HG02938 (cell line): Measurements from ENCODE around the gene ERBB3.

Experiments used
- ATAC-seq: cut with Tn5 transposase; IDR thresholded peaks from one replicate; pipeline ENCODE4 v1.9.1; 2021; ENCODE audit warnings: mild to moderate bottlenecking, moderate library complexity; ENCODE audit not compliant: unreplicated experiment

The ERBB3 gene

DNA sequence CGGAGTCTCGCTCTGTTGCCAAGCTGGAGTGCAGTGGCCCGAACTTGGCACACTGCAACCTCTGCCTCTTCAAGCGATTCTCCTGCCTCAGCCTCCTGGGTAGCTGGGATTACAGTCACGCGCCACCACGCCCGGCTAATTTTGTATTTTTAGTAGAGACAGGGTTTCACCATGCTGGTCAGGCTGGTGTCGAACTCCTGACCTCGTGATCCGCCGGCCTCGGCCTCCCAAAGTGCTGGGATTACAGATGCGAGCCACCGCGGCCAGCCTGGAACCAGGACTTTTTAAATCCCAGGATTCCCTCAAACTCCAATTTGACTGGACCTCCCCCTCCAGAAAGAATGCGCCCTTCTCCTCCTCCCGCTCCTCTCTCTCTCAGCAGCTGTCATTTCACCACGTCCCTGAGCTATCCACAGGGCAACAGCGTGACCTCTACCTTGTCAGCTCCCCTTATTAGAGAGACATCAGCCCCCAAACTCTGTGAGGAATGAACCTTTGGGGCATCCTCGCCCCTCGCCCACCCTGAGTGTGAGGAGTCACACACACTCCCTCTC, 50.1 kb downstream of the ERBB3 start:
- no peak for ATAC-seq

DNA sequence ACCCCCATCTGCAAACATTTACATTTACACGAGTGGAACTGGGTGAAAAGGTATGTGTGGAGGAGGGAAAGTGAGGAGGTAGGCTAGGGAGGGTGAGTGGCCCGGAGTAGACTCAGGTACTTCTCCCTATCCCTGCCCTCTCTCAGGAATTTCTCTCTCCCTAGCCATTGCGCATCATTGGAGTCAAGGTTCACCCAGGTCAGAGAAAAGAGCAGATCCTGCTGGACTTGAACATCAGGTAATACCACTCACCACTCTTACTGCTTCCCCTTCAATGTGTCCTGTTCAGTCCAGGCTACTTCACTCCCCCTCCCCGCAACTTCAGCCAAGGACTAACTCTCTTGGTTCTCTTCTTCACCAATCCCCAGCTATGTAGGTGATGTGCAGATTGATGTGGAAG, 50.9 kb downstream of the ERBB3 start:
- ATAC-seq: no peak

DNA sequence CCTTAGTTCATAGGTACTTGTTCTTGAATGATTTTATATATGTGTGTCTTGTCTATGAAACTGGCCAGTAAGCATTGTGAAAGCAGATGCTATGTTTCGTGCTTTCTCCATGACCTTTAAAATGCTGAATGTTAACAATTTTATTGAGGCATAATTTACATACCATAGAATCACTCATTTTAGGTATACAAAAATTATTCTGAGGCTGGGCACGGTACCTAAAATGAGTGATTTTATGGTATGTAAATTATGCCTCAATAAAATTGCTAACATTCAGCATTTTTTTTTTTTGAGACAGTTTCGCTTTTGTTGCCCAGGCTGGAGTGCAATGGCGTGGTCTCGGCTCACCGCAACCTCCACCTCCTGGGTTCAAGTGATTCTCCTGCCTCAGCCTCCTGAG, 54.9 kb downstream of the ERBB3 start:
- no peak for ATAC-seq

DNA sequence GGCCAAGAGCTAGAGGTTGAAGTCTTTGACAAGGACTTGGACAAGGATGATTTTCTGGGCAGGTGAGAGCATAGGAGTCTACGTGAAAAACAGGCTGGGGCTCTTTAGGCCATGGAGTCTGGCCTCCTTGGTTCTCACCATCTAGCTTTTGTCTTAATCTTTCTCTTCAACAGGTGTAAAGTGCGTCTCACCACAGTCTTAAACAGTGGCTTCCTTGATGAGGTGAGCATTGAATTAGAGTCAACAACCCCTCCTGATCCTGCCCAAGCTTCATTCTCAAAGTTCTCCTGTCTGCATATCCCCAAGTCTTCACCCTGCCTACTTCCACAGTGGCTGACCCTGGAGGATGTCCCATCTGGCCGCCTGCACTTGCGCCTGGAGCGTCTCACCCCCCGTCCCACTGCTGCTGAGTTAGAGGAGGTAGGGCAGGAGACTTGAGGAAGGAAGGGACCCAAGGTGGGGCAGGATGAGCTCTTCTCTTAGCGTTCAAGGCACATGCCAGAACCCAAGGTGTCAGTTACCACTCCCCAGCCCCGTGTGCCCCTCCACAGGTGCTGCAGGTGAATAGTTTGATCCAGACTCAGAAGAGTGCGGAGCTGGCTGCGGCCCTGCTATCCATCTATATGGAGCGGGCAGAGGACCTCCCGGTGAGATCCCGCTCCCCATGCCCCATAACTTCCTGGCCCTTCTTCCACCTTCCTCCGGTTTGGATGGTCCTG, 58.0 kb downstream of the ERBB3 start:
- no peak for ATAC-seq

DNA sequence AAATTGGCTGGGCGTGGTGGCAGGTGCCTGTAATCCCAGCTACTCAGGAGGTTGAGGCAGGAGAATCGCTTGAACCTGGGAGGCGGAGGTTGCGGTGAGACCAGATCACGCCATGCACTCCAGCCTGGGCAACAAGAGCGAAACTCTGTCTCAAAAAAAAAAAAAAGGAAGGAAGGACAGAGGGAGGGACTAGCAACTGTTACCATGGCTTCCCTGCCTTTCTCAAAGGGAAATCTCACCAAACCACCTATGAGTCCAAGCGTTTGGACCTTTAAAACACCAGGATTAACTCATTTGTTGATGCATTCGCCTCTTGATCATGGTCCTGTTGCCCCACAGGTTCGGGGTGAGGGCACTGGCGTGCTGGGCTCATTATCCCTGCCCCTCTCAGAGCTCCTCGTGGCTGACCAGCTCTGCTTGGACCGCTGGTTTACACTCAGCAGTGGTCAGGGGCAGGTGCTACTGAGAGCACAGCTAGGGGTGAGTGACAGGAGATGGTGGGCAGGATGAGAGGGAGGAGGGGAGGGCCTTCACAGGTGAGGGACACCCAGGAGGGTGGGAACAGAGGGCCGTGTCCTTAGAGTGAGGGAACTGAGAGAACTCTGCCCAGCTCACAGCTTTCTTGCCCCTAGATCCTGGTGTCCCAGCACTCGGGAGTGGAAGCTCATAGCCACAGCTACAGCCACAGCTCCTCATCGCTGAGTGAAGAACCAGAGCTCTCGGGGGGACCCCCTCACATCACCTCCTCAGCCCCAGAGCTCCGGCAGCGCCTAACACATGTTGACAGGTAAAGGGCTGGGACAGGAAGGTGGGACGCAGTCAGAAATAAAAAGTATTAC, 62.2 kb downstream of the ERBB3 start:
- ATAC-seq: no peak

DNA sequence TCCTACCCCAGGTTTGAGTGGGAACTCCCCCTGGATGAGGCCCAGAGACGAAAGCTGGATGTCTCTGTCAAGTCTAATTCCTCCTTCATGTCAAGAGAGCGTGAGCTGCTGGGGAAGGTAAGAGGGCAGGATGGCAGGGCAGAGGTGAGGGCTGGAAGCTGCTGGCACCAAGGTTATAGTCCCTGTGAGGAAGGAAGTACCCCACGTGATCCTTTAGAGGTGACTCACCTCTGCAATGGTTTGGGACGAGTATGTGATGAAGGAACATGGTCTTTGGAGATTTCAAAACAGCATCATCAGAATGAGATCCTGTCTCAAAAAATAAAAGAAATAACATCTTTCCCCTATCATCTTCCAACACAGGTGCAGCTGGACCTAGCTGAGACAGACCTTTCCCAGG, 63.3 kb downstream of the ERBB3 start:
- no peak for ATAC-seq

DNA sequence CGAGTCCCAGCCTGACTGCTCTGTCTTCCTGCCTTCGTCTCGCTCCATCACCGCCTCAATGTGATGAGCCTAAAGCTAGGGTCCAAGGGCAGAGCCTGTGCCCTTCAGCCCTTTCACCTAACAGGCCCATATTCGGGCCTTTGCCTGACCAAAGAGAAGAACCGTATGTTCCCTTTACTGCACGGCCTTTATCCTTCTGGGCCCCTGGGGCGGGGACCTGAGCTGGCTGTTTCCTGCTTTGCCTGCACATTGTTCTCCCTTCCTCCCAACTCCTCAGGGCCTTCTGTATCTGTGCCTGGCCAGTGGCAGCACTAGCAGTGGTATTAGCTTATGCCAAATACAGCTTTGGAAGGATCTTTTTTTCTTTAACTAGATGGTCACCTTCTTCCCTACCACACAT, 63.9 kb downstream of the ERBB3 start:
- no peak for ATAC-seq

DNA sequence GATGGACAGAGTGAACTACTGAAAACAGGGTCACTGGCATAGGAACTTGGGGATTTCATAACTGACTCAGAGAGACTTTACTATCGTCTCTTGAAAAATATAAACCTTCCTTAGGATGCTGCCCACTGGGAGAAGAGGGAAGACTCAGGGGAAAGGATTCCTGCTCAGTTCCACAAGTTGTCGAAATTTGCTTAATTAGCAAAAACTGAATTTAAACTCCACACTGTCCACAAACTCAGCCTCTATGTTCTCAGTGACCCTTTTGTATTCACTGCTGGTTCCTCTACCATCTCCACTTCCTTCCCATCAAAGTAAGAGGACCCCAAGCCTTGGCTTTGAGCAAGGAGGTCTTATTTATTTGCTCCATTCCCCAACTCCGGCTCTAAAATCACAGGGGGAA, 65.3 kb downstream of the ERBB3 start:
- ATAC-seq: no peak

DNA sequence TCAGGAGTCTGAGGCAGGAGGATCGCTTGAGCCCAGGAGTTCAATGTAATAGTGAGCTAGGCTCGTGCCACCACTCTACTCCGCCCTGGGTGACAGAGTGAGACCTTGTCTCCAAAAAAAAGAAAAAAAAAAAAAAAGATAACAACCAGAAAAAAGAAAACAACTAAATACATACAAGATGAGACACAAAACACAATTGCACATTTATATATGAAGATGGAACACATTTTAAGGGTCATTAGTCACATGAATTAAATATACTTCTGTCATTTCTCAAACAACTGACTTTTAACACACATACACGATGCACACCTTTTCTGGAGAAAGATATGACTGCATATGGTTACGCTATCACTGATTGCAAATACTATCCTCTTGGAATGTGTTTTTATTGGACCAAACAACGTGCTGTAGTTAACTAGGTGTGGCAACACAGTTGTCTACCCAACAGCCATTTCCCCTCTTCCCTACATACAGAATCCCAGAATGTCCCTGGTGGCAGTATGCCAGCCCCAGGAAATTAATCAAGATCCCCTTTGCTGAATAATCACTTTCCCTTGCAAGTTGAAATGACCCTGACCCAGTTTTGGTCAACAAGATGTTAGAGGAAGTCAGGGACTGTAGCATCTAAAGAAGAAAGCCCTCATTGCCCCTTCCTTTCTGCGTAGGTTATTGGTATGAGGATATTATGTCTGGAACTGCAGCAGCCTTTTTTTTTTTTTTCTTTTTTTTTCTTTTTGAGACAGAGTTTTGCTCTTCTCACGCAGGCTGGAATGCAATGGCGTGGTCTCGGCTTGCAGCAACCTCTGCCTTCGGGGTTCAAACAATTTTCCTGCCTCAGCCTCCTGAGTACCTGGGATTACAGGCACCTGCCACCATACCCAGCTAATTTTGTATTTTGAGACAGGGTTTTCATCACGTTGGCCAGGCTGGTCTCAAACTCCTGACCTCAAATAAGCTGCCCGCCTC, 66.8 kb downstream of the ERBB3 start:
- ATAC-seq: no peak

DNA sequence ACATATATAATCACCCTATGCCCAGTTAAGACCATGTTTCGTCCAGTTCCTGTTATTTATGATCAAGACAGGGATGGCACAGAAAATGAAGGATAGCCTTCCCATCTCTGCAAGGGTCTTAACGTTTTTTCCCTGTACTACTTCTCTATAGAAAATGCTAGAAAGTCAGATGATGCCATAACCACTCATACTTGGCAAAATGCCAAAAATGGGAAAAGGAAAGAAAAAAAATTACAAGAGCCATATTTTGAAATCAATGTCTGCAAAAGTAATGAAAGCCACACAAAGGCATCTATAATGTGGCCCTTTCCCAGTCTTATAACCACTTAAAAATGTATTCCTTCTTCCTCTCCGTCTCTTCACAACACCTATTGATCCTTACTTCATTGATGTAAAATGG, 70.6 kb downstream of the ERBB3 start:
- ATAC-seq: no peak

DNA sequence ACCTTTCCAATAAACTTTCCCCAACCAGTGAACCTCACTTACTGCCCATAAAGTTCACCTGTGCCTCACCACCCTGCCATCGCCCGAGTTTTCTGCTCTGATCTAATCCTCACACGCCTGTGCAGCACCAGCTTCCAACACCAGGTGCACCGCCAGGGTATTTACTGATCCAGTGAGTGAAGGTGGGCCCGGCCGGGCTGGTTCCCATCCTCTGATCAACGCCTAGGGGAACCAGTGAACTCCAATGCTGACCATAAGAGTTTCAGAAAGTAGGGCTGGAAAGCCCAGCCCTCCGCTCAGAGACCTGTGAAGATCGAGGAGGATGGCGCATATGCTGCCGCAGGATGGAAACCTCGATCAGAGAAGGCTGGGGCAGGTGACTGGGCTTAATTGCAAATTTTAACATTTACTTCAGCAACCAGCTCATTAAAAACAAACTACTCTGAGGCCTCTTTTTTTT, 71.7 kb downstream of the ERBB3 start:
- ATAC-seq: no peak

DNA sequence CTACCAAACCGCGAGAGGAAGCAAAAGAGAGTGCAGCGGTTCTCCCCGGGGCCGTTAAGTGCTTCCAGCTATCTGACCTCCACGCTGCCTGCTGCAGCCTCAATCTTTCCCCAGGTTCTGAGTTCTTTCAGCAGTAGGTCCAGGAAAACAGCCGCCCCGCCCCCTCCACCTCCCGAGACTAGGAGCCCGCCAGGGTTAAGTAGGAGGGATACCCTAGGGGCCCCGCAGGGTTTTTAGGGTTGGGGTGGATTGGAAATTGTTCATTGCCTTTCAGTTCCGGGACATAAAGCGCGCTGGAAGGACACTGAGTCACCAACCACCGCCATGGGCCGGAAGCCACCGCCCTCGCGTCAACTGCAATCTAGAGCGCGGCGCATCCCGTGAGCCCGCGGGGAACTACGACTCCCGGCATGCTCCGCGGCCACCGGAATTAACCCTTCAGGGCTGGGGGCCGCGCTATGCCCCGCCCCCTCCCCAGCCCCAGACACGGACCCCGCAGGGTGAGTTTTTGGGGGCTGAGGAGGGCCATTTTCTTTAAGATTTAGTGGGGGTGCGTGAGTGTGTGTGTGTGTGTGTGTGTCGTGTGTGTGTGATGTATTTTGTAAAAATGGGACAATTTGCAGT, 72.3 kb downstream of the ERBB3 start, which contains the start of gene MYL6B:
TSS of gene MYL6B (plus strand) at position 456 of the 624 bp plus-strand sequence. CDS start 1,332 bp downstream, outside the sequence.
- ATAC-seq: peak; percentile 84
